Transverse colon (tissue), 4 donors: ENCODE measurements around the gene TMTC2. TPM values are rescaled to one million over a fixed set of nuclear protein-coding genes. Genes with fewer than 3 reads are reported as not detected.

Source experiments
- DNase-seq: peaks from one replicate; pipeline ENCODE4 v3.0.0-alpha.2; 2019
- H3K27ac ChIP-seq, 4 donors: fragments of 200-600 bp; sonication (generic); 2 replicates each; pipeline ENCODE4 v1.5.1; 2016 to 2018; ENCODE audit warnings: inconsistent platforms in 4 of 4
- H3K27me3 ChIP-seq: fragments of 200-600 bp; sonication (generic); 2 replicates; pipeline ENCODE4 v1.5.1; 2017; ENCODE audit warnings: inconsistent platforms
- H3K36me3 ChIP-seq, 4 donors: fragments of 200-600 bp; sonication (generic); 2 replicates each; pipeline ENCODE4 v1.5.1; 2017 to 2019; ENCODE audit warnings: inconsistent platforms in 4 of 4
- H3K4me1 ChIP-seq, 4 donors: fragments of 200-600 bp; sonication (generic); 2 replicates each; pipeline ENCODE4 v1.5.1; 2017 to 2020; ENCODE audit warnings: inconsistent platforms in 4 of 4
- H3K4me3 ChIP-seq, 4 donors: fragments of 200-600 bp; sonication (generic); 1 replicate in 1 of 4; 2 replicates in 3 of 4; pipeline versions ENCODE4 v1.5.1 to v1.6.1; 2017 to 2019; ENCODE audit warnings: inconsistent platforms in 4 of 4
- H3K9me3 ChIP-seq, 2 donors: fragments of 200-600 bp; sonication (generic); 2 replicates each; pipeline ENCODE4 v1.5.1; 2017 to 2019; ENCODE audit warnings: inconsistent platforms in 2 of 2
- CTCF ChIP-seq, 5 experiments: fragments of 200-600 bp in 3 of 5; fragments of 450-650 bp in 2 of 5; sonication (generic) in 3 of 5; IDR thresholded peaks; 1 replicate in 2 of 5; 2 replicates in 3 of 5; pipeline ENCODE4 v1.5.1; 2016 to 2017; ENCODE audit warnings: antibody characterized with exemption in 5 of 5, inconsistent platforms in 3 of 5, mild to moderate bottlenecking in 2 of 5, moderate library complexity in 1 of 5
- EP300 ChIP-seq: sonication (generic); formaldehyde crosslinking; IDR thresholded peaks from one replicate; pipeline ENCODE4 v1.6.1; 2017; ENCODE audit warnings: antibody characterized with exemption, low read depth
- POLR2A ChIP-seq: fragments of 450-650 bp; IDR thresholded peaks from one replicate; pipeline ENCODE4 v1.6.1; 2016; ENCODE audit warnings: antibody characterized with exemption, mild to moderate bottlenecking, moderate library complexity
- POLR2AphosphoS5 ChIP-seq, 3 donors: sonication (generic); formaldehyde crosslinking; IDR thresholded peaks; one replicate each; pipeline ENCODE4 v1.6.1; 2016; ENCODE audit warnings: antibody characterized with exemption in 3 of 3
- WGBS, 2 donors: methylation state at CpG; one replicate each; pipeline ENCODE4 v1.1.5; 2018; ENCODE audit warnings: low coverage in 1 of 2; 5-methylcytosine and 5-hydroxymethylcytosine counted together
- in situ Hi-C, 4 donors: fragments of 200-750 bp; cut with MboI; loops; one replicate each; pipeline versions ENCODE4 v1.15.0 to v1.15.1; 2017; ENCODE audit warnings: low sequenced_read_pairs in 3 of 4, low pct_ligation_motif_present in 1 of 4, low pct_unique_long_range_greater_than_20kb in 1 of 4
- intact Hi-C: fragments of 100-400 bp; cut with DNase I; formaldehyde crosslinking; loops from one replicate; pipeline ENCODE4 v1.15.1; 2023; ENCODE audit warnings: low total_unique reads
- total RNA-seq, 4 donors: library from RNA; depleted of rRNA; stranded (reverse); fragments of >200 nt; gene quantifications; one replicate each; pipeline ENCODE4 v1.1.0, GENCODE V29; 2016

TMTC2 gene
- total RNA-seq, 4 donors from 2014 or later, result 11.3 to 19.8 (median 17.1) TPM

GRCh38 chr12:82754856-82755255, 68.2 kb downstream of the TMTC2 start:
- intact Hi-C loops (no loop called here), in situ Hi-C loops (no loop called here)
- Histone ChIP-seq H3K4me1 (peaks cover 0 to 12% (median 1%) of the 10 kb centered on the region in 4 donors), H3K4me3 (no peak overlapping the region), H3K36me3 (no peaks in the 10 kb centered on the region), H3K27me3 (no peaks in the 10 kb centered on the region), H3K27ac (no peak overlapping the region), H3K9me3 (no peaks in the 10 kb centered on the region)
- no peak for DNase-seq
- TF ChIP-seq CTCF (IDR thresholded peaks at IDR 0.05) (no peak), POLR2A (no peak), POLR2AphosphoS5 (IDR thresholded peaks at IDR 0.05) (no peak), EP300 (no peak)

- no peak overlapping the region for H3K27ac ChIP-seq
- in situ Hi-C loops (no loop called here), intact Hi-C loops (no loop called here)
- DNase-seq, result no peak
- TF ChIP-seq POLR2AphosphoS5 (IDR thresholded peaks at IDR 0.05) (no peak), POLR2A (no peak), CTCF (IDR thresholded peaks at IDR 0.05) (no peak), EP300 (no peak)
- WGBS, 2 donors, result 93 to 100% methylated on average over 2 of the region's 2 CpGs
- no peak overlapping the region for H3K4me3 ChIP-seq
- no peaks in the 10 kb centered on the region for H3K9me3 ChIP-seq
- H3K4me1 ChIP-seq, result peaks cover 0 to 12% (median 1%) of the 10 kb centered on the region in 4 donors
- no peaks in the 10 kb centered on the region for H3K27me3 ChIP-seq
- H3K36me3 ChIP-seq, result no peaks in the 10 kb centered on the region
These were observed 69.6 kb downstream of the TMTC2 start for GRCh38 chr12:82756303-82756702.

GRCh38 chr12:82757059-82757458, 70.4 kb downstream of the TMTC2 start:
- DNase-seq, result no peak
- intact Hi-C loops, result no loop called here
- no peak overlapping the region for H3K27ac ChIP-seq
- in situ Hi-C loops, result no loop called here
- peaks cover 0 to 12% (median 1%) of the 10 kb centered on the region in 4 donors for H3K4me1 ChIP-seq
- TF ChIP-seq POLR2A (no peak), EP300 (no peak), POLR2AphosphoS5 (IDR thresholded peaks at IDR 0.05) (no peak), CTCF (IDR thresholded peaks at IDR 0.05) (no peak)
- H3K27me3 ChIP-seq, result no peaks in the 10 kb centered on the region
- WGBS, 2 donors, result 60 to 70% methylated on average over 1 of the region's 1 CpG
- no peaks in the 10 kb centered on the region for H3K9me3 ChIP-seq
- H3K4me3 ChIP-seq, result no peak overlapping the region
- H3K36me3 ChIP-seq, result no peaks in the 10 kb centered on the region

GRCh38 chr12:82757656-82758055, 71.0 kb downstream of the TMTC2 start:
- H3K27me3 ChIP-seq, result no peaks in the 10 kb centered on the region
- intact Hi-C loops, result no loop called here
- no peak overlapping the region for H3K4me3 ChIP-seq
- no peak overlapping the region for H3K27ac ChIP-seq
- H3K9me3 ChIP-seq, result no peaks in the 10 kb centered on the region
- no peak for DNase-seq
- H3K36me3 ChIP-seq, result no peaks in the 10 kb centered on the region
- no peak for TF ChIP-seq CTCF (IDR thresholded peaks at IDR 0.05)
- no peak for TF ChIP-seq EP300
- TF ChIP-seq POLR2A, result no peak
- TF ChIP-seq POLR2AphosphoS5 (IDR thresholded peaks at IDR 0.05), result no peak
- peaks cover 0 to 12% (median under 1%) of the 10 kb centered on the region in 4 donors for H3K4me1 ChIP-seq
- 76 to 100% methylated on average over 1 of the region's 1 CpG for WGBS, 2 donors
- in situ Hi-C loops, result no loop called here
